Adrenal gland (tissue), 12 donors: ENCODE measurements around the gene NELFE. TPM values are rescaled to one million over a fixed set of nuclear protein-coding genes. Genes with fewer than 3 reads are reported as not detected.

Experiments used
- DNase-seq, 7 donors: peaks; one replicate each; pipeline ENCODE4 v3.0.0-alpha.2; 2019 to 2020
- H3K27ac ChIP-seq, 5 donors: fragments of 200-600 bp; sonication (generic) in 4 of 5; 1 replicate in 3 of 5; 2 replicates in 2 of 5; pipeline versions ENCODE4 v1.5.1 to v1.8.0; 2016 to 2020; ENCODE audit warnings: mild to moderate bottlenecking in 1 of 5
- H3K27me3 ChIP-seq: fragments of 200-600 bp; 2 replicates; pipeline ENCODE4 v1.8.0; 2021
- H3K36me3 ChIP-seq, 2 donors: fragments of 200-600 bp; replicated peaks in 1 of 2; 1 replicate in 1 of 2; 2 replicates in 1 of 2; pipeline versions ENCODE4 v1.5.1 to v1.8.0; 2018 to 2022
- H3K4me1 ChIP-seq, 2 donors: fragments of 200-600 bp; replicated peaks in 1 of 2; 1 replicate in 1 of 2; 2 replicates in 1 of 2; pipeline versions ENCODE4 v1.5.1 to v1.8.0; 2018 to 2021
- H3K4me3 ChIP-seq, 4 donors: fragments of 200-600 bp; sonication (generic) in 3 of 4; one replicate each; pipeline ENCODE4 v1.5.1; 2016 to 2018
- H3K9me3 ChIP-seq, 3 donors: fragments of 200-600 bp; sonication (generic) in 1 of 3; replicated peaks in 1 of 3; 1 replicate in 2 of 3; 2 replicates in 1 of 3; pipeline versions ENCODE4 v1.5.1 to v1.8.0; 2016 to 2021
- CTCF ChIP-seq, 6 experiments: fragments of 450-650 bp in 4 of 6; fragments of 200-600 bp in 2 of 6; sonication (generic) in 1 of 6; IDR thresholded peaks; 1 replicate in 5 of 6; 2 replicates in 1 of 6; pipeline versions ENCODE4 v1.5.1 to v1.8.0; 2016 to 2021; ENCODE audit warnings: antibody characterized with exemption in 6 of 6, mild to moderate bottlenecking in 2 of 6, moderate library complexity in 1 of 6
- POLR2A ChIP-seq, 2 donors: fragments of 450-650 bp; IDR thresholded peaks; one replicate each; pipeline ENCODE4 v1.6.1; 2017; ENCODE audit warnings: antibody characterized with exemption in 2 of 2, mild to moderate bottlenecking in 2 of 2, moderate library complexity in 1 of 2
- WGBS, 4 donors: extraction: QIAGEN DNeasy Blood & Tissue Kit in 2 of 4; methylation state at CpG; one replicate each; pipeline versions ENCODE4 v1.1.5 to v1.1.7; 2013 to 2017; 5-methylcytosine and 5-hydroxymethylcytosine counted together
- intact Hi-C, 2 donors: fragments of 100-400 bp; cut with DNase I; formaldehyde crosslinking; loops; one replicate each; pipeline versions ENCODE4 v1.14.1 to v1.15.0; 2022 to 2023
- polyA plus RNA-seq, 3 donors: library from polyadenylated mRNA; stranded (reverse); fragments of 200-250 nt in 2 of 3; fragments of 350-450 nt in 1 of 3; fragmentation: Illumina TruSeq in 1 of 3; extraction: RNeasy Lipid Tissue Mini Kit (QIAGEN cat#74804) in 1 of 3; gene quantifications; one replicate each; pipeline ENCODE4 v1.2.3, GENCODE V29; 2013 to 2014
- total RNA-seq, 9 donors: library from RNA; depleted of rRNA in 4 of 9; stranded (reverse); fragments of >200 nt in 4 of 9; fragments of 120-200 nt in 1 of 9; fragmentation: NEBNext Ultra II Directional in 1 of 9; extraction: Animal tissue kit (Norgen Biotek cat#: 25700) in 1 of 9; gene quantifications; one replicate each; pipeline versions ENCODE4 v1.1.0 to v1.2.4, GENCODE V29; 2013 to 2023
- donor health status: healthy with polysubstance abuse.
- donor health status: Bipolar disorder and iron deficiency.
- donor health status: DM: yes; HTN: yes; CAD: no.
- donor health status: DM: no; HTN: no; CAD: no.
- donor health status: DM: no; HTN: no; CAD: no.
- donor health status: DM: yes; HTN: yes; CAD: no.

NELFE gene
- total and polyA plus RNA-seq, 12 donors, result 64.4 to 117 (median 95.5) TPM

GRCh38 chr6:31949926-31950548, 8.7 kb downstream of the NELFE start:
- Histone ChIP-seq H3K27ac (no peak overlapping the region), H3K27me3 (no peaks in the 10 kb centered on the region), H3K9me3 (no peaks in the 10 kb centered on the region), H3K4me1 (peaks cover 11 to 12% of the 10 kb centered on the region in 2 donors), H3K36me3 (peaks cover 0 to 41% of the 10 kb centered on the region in 2 donors), H3K4me3 (no peak overlapping the region)
- 83 to 89% (median 87%) methylated on average over 7 of the region's 7 CpGs for WGBS, 4 donors
- TF ChIP-seq POLR2A (IDR thresholded peaks at IDR 0.05) (no peak), CTCF (IDR thresholded peaks at IDR 0.05) (no peak)
- intact Hi-C loops, result loop anchor here (5.0 kb wide), 1 partner anchor 48 kb away; the partner anchor contains the start of gene ZBTB12 (in 2 of the 2)
- DNase-seq, result no peak

DNA sequence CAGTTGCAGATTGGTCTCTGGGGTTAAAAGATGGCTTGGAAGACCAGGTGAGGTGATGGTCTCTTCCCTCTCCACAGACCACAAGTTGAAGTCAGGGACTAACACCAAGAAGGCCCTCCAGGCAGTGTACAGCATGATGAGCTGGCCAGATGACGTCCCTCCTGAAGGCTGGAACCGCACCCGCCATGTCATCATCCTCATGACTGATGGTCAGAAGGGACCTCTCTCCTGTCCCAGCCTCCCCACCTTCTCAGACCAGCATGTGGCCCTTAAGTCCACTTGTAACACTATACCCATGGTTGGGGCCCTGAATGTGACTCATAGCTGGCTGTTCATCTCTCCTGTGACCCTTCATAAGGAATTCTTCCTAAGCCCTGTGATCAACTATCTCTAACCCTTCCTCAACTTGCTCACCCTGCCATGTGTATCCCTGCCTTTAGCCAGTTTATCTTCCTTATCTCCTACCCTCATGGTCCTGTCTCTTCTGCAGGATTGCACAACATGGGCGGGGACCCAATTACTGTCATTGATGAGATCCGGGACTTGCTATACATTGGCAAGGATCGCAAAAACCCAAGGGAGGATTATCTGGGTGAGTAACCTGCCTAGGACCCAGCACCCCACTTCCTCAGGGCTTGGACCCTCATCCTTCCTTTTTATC, 9.9 kb downstream of the NELFE start:
- H3K36me3 ChIP-seq, result peaks cover 0 to 29% of the 10 kb centered on the region in 2 donors
- intact Hi-C loops, result no loop called here
- H3K27ac ChIP-seq, result no peak overlapping the region
- no peaks in the 10 kb centered on the region for H3K27me3 ChIP-seq
- no peak overlapping the region for H3K4me3 ChIP-seq
- peaks cover 12 to 15% of the 10 kb centered on the region in 2 donors for H3K4me1 ChIP-seq
- DNase-seq, result peak in 1 of 7 donors; percentile 55
- TF ChIP-seq CTCF (IDR thresholded peaks at IDR 0.05), result no peak
- no peak for TF ChIP-seq POLR2A (IDR thresholded peaks at IDR 0.05)
- H3K9me3 ChIP-seq, result no peaks in the 10 kb centered on the region
- WGBS, 4 donors, result 71 to 77% (median 74%) methylated on average over 5 to 6 of the region's 6 CpGs

DNA sequence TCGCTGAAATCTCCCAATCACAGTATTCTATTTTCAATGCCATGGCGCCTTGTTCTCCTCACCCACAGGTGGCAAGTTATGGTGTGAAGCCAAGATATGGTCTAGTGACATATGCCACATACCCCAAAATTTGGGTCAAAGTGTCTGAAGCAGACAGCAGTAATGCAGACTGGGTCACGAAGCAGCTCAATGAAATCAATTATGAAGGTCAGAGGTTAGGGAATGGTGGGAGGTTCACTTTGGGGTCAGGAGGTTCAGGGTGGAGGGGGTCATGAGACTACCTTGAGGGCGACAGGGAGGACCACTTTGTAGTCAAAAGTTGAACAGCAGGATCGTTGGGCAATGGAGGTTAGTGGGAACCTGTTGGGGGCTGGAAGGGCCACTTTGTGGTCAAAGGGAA, 10.5 kb downstream of the NELFE start:
- intact Hi-C loops, result no loop called here
- TF ChIP-seq CTCF (IDR thresholded peaks at IDR 0.05) (no peak), POLR2A (IDR thresholded peaks at IDR 0.05) (no peak)
- 77 to 85% (median 80%) methylated on average over 5 of the region's 5 CpGs for WGBS, 4 donors
- DNase-seq, result no peak
- H3K9me3 ChIP-seq, result no peaks in the 10 kb centered on the region
- H3K36me3 ChIP-seq, result peaks cover 0 to 23% of the 10 kb centered on the region in 2 donors
- H3K27me3 ChIP-seq, result no peaks in the 10 kb centered on the region
- no peak overlapping the region for H3K27ac ChIP-seq
- H3K4me3 ChIP-seq, result no peak overlapping the region
- H3K4me1 ChIP-seq, result peaks cover 12 to 15% of the 10 kb centered on the region in 2 donors

DNA sequence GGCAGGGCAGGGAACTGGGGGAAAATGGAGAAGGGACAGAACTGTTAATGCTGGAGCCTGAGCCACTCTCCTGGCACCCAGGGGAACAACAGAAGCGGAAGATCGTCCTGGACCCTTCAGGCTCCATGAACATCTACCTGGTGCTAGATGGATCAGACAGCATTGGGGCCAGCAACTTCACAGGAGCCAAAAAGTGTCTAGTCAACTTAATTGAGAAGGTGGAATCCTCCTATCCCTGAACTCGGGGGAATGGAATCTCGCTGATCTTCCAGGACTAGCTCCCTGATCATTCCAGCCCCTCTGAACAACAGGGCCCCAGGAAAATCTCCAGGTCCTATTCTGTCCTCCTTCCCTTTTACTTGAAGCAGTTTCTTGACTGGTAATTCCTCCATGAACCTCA, 10.9 kb downstream of the NELFE start:
- intact Hi-C loops, result no loop called here
- Histone ChIP-seq H3K4me1 (peaks cover 12 to 15% of the 10 kb centered on the region in 2 donors), H3K9me3 (no peaks in the 10 kb centered on the region), H3K27ac (no peak overlapping the region), H3K4me3 (no peak overlapping the region), H3K36me3 (peaks cover 0 to 19% of the 10 kb centered on the region in 2 donors), H3K27me3 (no peaks in the 10 kb centered on the region)
- no peak for DNase-seq
- TF ChIP-seq CTCF (IDR thresholded peaks at IDR 0.05) (no peak), POLR2A (IDR thresholded peaks at IDR 0.05) (no peak)
- 76 to 87% (median 82%) methylated on average over 4 of the region's 4 CpGs for WGBS, 4 donors
